ENCODE data around the gene SNORC. TPM values are rescaled to one million over a fixed set of nuclear protein-coding genes. Genes with fewer than 3 reads are reported as not detected.
A peak's percentile ranks its signal among the peaks of the same experiment; 100 is the strongest.
"Not testable (repeated sequence)": the region's sequence is repeated elsewhere in the genome, so short reads cannot be mapped to it uniquely, and the experiment has no call there.

SNORC gene
- 0.61 and 0.84 TPM in 2 replicates for total RNA-seq (2014; rRNA removed; shearing (Covaris generic))
- 0.68 and 1.4 TPM in 2 replicates for polyA plus RNA-seq (2015; cell fraction: cytosol; rRNA removed)
- polyA plus RNA-seq (2015; cell fraction: nucleus; rRNA removed) = 13.1 and 15.8 TPM in 2 replicates

DNA sequence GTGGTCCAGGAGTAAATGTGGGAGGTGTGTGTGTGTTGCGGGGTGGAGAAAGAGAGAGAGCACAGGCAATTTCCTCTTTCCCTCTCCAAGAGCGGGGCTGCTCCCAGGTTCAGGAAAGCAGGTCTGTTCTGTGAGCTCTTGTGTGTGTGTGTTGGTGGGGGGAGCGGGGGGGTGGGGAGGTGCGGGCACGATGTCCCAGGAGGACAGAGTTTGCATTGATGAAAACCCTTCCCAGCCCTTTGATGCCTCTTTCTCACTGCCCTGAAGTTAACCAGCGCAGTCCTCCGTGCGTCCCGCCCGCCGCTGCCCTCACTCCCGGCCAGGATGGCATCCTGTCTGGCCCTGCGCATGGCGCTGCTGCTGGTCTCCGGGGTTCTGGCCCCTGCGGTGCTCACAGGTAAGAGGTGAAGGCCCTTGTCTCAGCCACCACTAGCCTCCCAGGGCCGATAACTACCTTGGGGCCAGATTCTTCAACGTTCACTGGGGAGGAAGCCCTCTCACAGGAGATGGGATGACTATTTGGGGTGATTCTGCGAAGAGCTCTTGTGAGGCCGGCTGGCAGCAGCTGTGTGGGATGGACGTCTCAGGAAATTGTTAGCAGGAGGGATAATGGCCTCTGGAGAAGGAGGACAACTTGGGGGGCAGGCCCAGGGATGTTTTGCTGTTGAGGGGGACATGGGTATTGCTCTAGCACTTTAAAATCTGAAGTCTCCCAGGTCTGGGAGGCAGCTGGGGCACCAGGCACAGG lies at the start of gene SNORC:
TSS of gene SNORC (plus strand) at position 247 of the 748 bp plus-strand sequence. CDS start at position 325, 78 bp downstream.
- no peak for DNase-seq (ENCODE audit: low read depth)

GRCh38 chr2:232829988-232830387 lies 40.1 kb upstream of the SNORC start:
- DNase-seq (ENCODE audit: low read depth) = no peak

- DNase-seq (ENCODE audit: low read depth) = no peak
These were observed 38.6 kb upstream of the SNORC start for GRCh38 chr2:232831496-232831895.

DNA sequence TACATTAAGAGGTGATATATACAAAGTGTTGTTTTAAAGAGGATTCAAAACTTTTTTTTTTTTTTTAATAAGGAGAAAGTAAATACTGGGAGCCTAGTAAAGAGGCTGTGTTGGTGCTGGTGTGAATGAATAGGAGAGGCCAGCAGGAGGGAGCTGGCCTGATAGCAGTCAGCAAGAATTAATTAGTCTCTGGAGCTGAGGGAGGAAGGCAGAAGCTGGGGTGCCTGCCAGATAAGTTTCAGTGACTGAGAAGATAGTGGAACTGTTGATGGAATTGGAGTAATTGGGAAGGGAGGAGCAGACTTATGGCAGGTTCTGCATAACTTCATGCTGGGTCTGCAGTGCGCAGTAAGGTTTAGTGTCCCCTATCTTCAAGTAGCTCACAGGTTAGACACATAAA lies 36.2 kb upstream of the SNORC start:
- DNase-seq (ENCODE audit: low read depth) = no peak

GRCh38 chr2:232835687-232836208 lies 34.3 kb upstream of the SNORC start:
- DNase-seq (ENCODE audit: low read depth) = no peak

GRCh38 chr2:232836934-232837333 lies 33.1 kb upstream of the SNORC start:
- no peak for DNase-seq (ENCODE audit: low read depth)

DNA sequence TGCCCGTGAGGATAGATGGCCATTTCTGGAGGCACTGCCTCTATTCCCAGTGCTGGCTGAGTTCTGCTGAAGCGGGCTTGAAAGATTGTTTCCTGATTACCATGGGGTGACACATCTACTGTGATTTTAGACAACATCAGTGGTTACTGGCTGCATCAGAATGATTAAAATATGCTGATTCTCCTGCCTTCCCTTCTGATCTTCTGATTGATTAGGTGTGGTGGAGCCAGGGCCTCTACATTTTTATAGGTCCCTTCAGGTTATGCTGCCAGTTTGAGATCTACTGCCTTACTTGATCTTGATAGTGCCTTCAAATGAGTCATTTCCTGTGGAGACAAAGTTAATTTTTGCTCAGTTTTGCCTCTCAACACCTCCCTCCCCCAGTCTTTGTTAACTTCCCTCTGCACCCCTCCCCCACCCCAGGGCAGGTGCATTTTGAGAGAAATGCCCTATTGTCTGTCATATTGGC lies 31.6 kb upstream of the SNORC start:
- DNase-seq (ENCODE audit: low read depth) = peak; percentile 68

DNA sequence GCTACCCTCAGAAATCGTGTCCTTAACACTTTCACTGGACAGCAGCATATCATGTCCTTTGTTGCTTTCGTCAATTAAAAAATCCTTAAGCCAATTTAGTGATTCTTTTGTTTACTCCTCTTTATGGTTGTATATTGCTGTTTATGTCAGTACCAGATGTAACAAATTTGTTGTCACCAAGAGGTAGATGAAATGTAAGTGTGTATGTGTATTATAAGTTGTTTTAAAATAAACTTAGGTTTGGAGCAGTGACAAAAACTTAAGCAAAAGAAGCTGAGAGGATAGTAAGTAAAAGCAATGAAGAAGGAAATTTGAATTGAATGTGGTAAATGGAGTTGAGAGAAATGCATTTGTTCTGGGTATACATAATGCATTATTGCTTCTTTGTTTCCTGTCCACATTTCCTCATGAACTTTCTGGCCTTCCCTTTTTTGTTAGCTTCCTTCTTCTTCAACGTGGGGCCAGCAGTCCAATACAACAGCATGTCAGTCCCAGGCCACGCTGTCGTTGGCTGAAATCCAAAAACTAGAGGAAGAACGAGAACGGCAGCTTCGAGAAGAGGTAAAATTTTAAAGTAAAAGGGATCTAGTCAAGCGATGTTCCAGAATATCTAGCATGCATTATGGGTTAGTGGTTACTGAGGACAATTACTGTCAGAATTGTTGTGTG lies 30.5 kb upstream of the SNORC start:
- DNase-seq (ENCODE audit: low read depth) = no peak

GRCh38 chr2:232842689-232843088 lies 27.4 kb upstream of the SNORC start:
- DNase-seq (ENCODE audit: low read depth) = no peak

- DNase-seq (ENCODE audit: low read depth) = no peak
These were observed 26.2 kb upstream of the SNORC start for GRCh38 chr2:232843834-232844233.

DNA sequence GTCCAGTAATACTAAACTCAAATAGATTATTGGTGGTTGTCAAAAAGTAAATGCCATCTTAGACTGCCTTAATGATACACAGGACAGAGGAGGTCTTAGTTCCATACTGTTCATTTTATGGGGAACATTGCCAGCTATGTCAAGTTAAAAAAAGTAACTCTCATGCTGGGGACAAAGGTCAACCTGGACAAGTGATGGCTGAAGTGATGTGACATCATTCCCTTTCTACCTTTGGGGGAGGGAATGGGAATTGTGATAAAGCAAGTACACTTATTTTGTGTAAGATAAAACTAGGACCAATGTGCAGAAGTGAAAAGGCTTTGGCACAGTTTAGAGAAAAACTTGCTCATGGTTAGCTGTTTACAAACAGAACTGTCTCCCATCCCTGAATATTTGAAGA lies 24.0 kb upstream of the SNORC start:
- DNase-seq (ENCODE audit: low read depth) = no peak

- DNase-seq (ENCODE audit: low read depth) = no peak
These were observed 20.0 kb upstream of the SNORC start for GRCh38 chr2:232850039-232850438.

- DNase-seq (ENCODE audit: low read depth) = not testable (repeated sequence)
These were observed 18.0 kb upstream of the SNORC start for GRCh38 chr2:232852081-232852480.

- no peak for DNase-seq (ENCODE audit: low read depth)
These were observed 17.4 kb upstream of the SNORC start for GRCh38 chr2:232852676-232853075.

DNA sequence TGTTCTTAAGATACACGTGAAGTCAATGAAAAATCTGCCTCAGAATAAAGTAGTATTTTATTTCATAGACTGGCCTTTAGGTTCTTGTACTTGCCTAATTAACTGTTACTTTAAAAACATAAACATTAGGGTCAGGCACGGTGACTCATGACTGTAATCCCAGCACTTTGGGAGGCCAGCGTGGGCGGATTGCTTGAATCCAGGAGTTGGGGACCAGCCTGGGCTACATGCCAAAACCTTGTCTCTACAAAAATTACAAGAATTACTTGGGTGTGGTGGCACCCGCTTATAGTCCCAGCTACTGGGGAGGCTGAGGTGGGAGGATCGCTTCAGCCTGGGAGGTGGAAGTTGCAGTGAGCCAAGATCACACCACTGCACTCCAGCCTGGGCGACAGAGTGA lies 16.0 kb upstream of the SNORC start:
- peak; percentile 61 for DNase-seq (ENCODE audit: low read depth)

DNA sequence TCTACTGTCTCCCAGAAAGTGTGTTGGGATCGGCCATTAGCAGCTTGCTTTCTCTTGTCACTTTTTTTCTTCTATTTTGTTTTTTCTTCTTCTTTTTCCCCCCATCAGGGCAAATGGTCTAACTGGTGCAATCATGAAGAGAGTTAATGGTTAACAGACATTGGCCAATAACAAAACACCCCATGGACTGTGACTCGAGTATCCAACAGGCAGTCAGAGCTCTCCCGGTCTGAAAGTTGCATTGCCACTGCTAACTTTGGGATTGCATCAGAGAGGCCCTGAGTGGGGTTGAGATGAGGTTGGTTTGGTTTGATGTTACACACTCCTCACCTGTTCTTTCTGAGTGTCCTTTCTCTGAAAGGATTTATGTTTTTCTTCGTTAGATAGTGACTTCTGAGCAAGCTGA lies 12.9 kb upstream of the SNORC start:
- no peak for DNase-seq (ENCODE audit: low read depth)

DNA sequence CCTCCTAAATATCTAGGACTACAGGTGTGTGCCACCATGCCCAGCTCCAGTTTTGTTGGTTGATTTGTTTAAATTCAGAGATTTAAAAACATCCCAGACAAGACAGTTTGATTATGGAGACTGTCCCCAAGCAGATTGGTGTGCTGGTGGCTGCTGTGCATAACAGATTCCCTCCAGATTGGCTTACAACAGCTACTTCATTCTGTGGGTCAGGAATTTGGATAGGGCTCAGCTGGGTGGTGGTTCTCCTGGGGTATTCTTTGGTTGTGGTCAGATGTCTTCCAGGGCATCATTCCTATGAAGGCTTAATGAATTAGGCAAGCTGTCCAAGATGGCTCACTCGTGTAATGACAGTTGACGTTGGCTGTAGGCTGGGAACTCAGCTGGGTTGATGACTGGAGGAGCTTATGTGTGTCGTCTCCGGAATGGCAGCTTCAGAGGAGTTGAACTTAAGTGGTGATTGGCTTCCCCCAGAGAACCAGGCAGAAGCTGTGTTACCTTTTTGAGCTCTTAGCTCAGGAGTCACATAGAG lies 10.6 kb upstream of the SNORC start:
- no peak for DNase-seq (ENCODE audit: low read depth)

- DNase-seq (ENCODE audit: low read depth) = no peak
These were observed 9.3 kb upstream of the SNORC start for GRCh38 chr2:232860593-232861241.

- DNase-seq (ENCODE audit: low read depth) = no peak
These were observed 8.7 kb upstream of the SNORC start for GRCh38 chr2:232861353-232861752.

DNA sequence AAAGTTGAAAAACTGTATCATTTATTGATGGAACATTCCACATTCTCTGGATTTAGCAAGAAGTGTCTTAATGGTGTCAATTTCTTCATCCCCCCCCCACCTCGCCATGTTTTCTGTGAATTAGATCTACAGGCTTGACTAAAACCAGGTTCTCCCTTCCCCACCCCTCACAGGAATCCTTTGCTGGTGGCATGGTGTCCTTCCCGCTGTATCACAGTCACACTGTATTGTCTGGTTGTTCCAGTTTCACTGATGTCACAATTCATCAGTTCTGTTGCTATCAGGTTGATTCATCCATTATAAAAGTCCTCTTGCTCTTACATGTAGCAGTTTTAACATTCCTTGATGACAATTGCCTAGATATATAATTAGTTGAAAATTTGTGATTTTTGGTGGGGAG lies 6.1 kb upstream of the SNORC start:
- DNase-seq (ENCODE audit: low read depth) = no peak

DNA sequence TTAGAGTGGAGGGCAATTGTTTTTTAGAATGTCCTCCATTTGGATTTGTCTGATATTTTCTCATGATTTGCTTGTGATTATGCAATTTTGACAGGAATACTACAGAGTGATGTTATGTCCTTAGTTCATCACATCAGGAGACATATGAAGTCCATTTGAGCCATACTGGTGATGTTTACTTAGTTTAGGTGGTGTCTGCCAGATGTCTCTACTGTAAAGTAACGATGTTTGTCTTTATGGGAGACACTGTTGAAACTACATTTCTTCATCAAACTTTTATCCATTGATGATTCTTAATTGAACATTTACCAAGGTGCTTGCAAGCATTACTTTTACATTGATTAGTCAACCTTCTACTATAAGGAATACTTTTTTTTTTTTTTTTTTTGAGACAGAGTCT lies 4.9 kb upstream of the SNORC start:
- DNase-seq (ENCODE audit: low read depth) = no peak

DNA sequence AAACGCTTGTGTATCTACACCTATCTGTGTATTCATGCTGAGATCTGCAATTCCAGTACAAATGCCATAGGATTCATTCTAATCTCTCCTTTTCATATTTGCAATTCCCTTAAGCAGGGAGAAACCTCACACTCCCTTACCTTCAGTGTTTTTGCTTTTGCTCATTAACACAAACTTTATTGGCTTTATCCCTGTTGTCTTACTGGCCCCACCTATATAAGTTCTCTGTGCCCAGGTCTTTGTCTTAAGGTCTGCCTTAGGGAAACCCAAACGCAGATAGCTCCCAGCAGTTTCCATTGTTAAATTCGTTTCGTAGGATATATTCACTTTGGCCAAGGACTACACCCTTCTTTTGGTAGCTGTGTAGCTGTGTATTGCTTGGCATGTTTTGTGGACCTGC lies 4.0 kb upstream of the SNORC start:
- no peak for DNase-seq (ENCODE audit: low read depth)

Data from HT1080 (cell line).